H1 (cell line): Measurements from ENCODE around the gene ZNF609. TPM values are rescaled to one million over a fixed set of nuclear protein-coding genes. Genes with fewer than 3 reads are reported as not detected.
A peak's percentile ranks its signal among the peaks of the same experiment; 100 is the strongest.

Experiments
- CTCF ChIA-PET: fragments of 300-600 bp; sonication (Branson Sonifier 250); formaldehyde crosslinking; loops from one replicate; lab custom pipeline; 2021; ENCODE audit not compliant: partially characterized antibody; lab: Charles Lee
- POLR2A ChIA-PET: fragments of 300-600 bp; sonication (Branson Sonifier 250); formaldehyde crosslinking; loops from one replicate; lab custom pipeline; 2021; ENCODE audit warnings: inconsistent platforms; ENCODE audit not compliant: partially characterized antibody; lab: Charles Lee
- DNase-seq, 2 experiments: peaks; one replicate each; pipeline versions ENCODE4 v3.0.0 to v3.0.0-alpha.2; 2010 to 2022; ENCODE audit warnings: low spot score in 2 of 2, low read depth in 1 of 2, mixed read lengths in 1 of 2
- FAIRE-seq: peaks from 2 replicates; lab custom pipeline; 2011; peaks lifted over from hg19 to GRCh38; lab: Jason Lieb, UNC
- H2AFZ ChIP-seq: 2 replicates; pipeline ENCODE4 v1.8.1; 2012; ENCODE audit warnings: low read length, inconsistent platforms
- H2AK5ac ChIP-seq: 2 replicates; pipeline ENCODE4 v1.6.1; 2013; ENCODE audit warnings: low read depth, low read length
- H2BK120ac ChIP-seq: replicated peaks from 2 replicates; pipeline ENCODE3; 2013; ENCODE audit warnings: low read depth, low read length, inconsistent platforms
- H2BK12ac ChIP-seq: 2 replicates; pipeline ENCODE4 v1.6.1; 2013; ENCODE audit warnings: low read depth, low read length
- H2BK15ac ChIP-seq: 2 replicates; pipeline ENCODE4 v1.6.1; 2013; ENCODE audit warnings: low read length
- H2BK20ac ChIP-seq: 2 replicates; pipeline ENCODE4 v1.6.1; 2013; ENCODE audit warnings: low read length
- H2BK5ac ChIP-seq: 2 replicates; pipeline ENCODE4 v1.6.1; 2013; ENCODE audit warnings: low read depth, low read length
- H3K14ac ChIP-seq: 2 replicates; pipeline ENCODE4 v1.6.1; 2013; ENCODE audit warnings: inconsistent platforms; ENCODE audit not compliant: insufficient read length
- H3K18ac ChIP-seq: 2 replicates; pipeline ENCODE4 v1.6.1; 2013; ENCODE audit warnings: low read length; ENCODE audit errors: extremely low read depth
- H3K23ac ChIP-seq: 2 replicates; pipeline ENCODE4 v1.6.1; 2013; ENCODE audit warnings: inconsistent platforms; ENCODE audit not compliant: insufficient read length
- H3K23me2 ChIP-seq: 2 replicates; pipeline ENCODE4 v1.6.1; 2013; ENCODE audit warnings: low read depth, low read length
- H3K27ac ChIP-seq: 2 replicates; pipeline ENCODE4 v1.6.1; 2011; ENCODE audit warnings: low read depth, low read length, inconsistent platforms
- H3K27me3 ChIP-seq, 4 experiments: replicated peaks in 1 of 4; 1 replicate in 1 of 4; 2 replicates in 3 of 4; pipeline versions ENCODE4 v1.6.1 to v1.8.1; 2011 to 2013; ENCODE audit warnings: low read length in 3 of 4, mild to moderate bottlenecking in 3 of 4, inconsistent platforms in 2 of 4, mixed read lengths in 2 of 4, moderate library complexity in 1 of 4; ENCODE audit not compliant: control insufficient read depth in 3 of 4, insufficient read depth in 3 of 4; ENCODE audit errors: extremely low read depth in 1 of 4
- H3K36me3 ChIP-seq, 4 experiments: 2 replicates each; pipeline versions ENCODE4 v1.6.1 to v1.8.1; 2011 to 2013; ENCODE audit warnings: mild to moderate bottlenecking in 4 of 4, low read length in 3 of 4, moderate library complexity in 2 of 4, control low read depth in 1 of 4, inconsistent platforms in 1 of 4; ENCODE audit not compliant: insufficient read depth in 4 of 4, control insufficient read depth in 2 of 4
- H3K4ac ChIP-seq: replicated peaks from 2 replicates; pipeline ENCODE3; 2013; ENCODE audit warnings: low read length, low read depth, mixed read lengths, inconsistent platforms; ENCODE audit not compliant: insufficient read length
- H3K4me1 ChIP-seq, 4 experiments: replicated peaks in 1 of 4; 1 replicate in 1 of 4; 2 replicates in 3 of 4; pipeline versions ENCODE4 v1.6.1 to v1.8.1; 2011 to 2013; ENCODE audit warnings: low read length in 3 of 4, inconsistent platforms in 2 of 4, mixed read lengths in 1 of 4; ENCODE audit not compliant: insufficient read depth in 4 of 4, control insufficient read depth in 3 of 4
- H3K4me2 ChIP-seq, 2 experiments: 2 replicates each; pipeline versions ENCODE4 v1.6.1 to v1.8.1; 2011 to 2013; ENCODE audit warnings: low read depth in 2 of 2, low read length in 2 of 2, control low read depth in 1 of 2, inconsistent platforms in 1 of 2, mild to moderate bottlenecking in 1 of 2; ENCODE audit not compliant: insufficient read depth in 1 of 2
- H3K4me3 ChIP-seq, 4 experiments: fragments of 200-600, 300-600 bp in 1 of 4; sonication (generic), shearing (Covaris generic), sonication (Bioruptor Twin) in 1 of 4; 2 replicates each; pipeline versions ENCODE4 v1.5.1 to v1.8.1; 2011 to 2016; ENCODE audit warnings: low read length in 4 of 4, low read depth in 3 of 4, control low read depth in 2 of 4, inconsistent platforms in 2 of 4, mild to moderate bottlenecking in 2 of 4, mixed read lengths in 1 of 4, moderate library complexity in 1 of 4; ENCODE audit not compliant: insufficient read depth in 2 of 4; ENCODE audit errors: extremely low read depth in 1 of 4
- H3K56ac ChIP-seq: replicated peaks from 2 replicates; pipeline ENCODE3; 2013; ENCODE audit warnings: low read depth, mild to moderate bottlenecking, mixed read lengths, low read length, inconsistent platforms; ENCODE audit not compliant: insufficient read length
- H3K79me1 ChIP-seq: 2 replicates; pipeline ENCODE4 v1.6.1; 2013; ENCODE audit warnings: low read depth, low read length, control low read depth
- H3K79me2 ChIP-seq, 2 experiments: 2 replicates each; pipeline versions ENCODE4 v1.6.1 to v1.8.1; 2012 to 2013; ENCODE audit warnings: low read length in 2 of 2, mild to moderate bottlenecking in 2 of 2, inconsistent platforms in 1 of 2; ENCODE audit not compliant: insufficient read depth in 2 of 2, control insufficient read depth in 1 of 2
- H3K9ac ChIP-seq, 4 experiments: replicated peaks in 1 of 4; 1 replicate in 1 of 4; 2 replicates in 3 of 4; pipeline versions ENCODE4 v1.6.1 to v1.8.1; 2011 to 2013; ENCODE audit warnings: low read depth in 3 of 4, low read length in 3 of 4, control low read depth in 2 of 4, mild to moderate bottlenecking in 2 of 4, moderate library complexity in 2 of 4, inconsistent platforms in 1 of 4; ENCODE audit errors: extremely low read depth in 1 of 4
- H3K9me3 ChIP-seq, 2 experiments: 2 replicates each; pipeline versions ENCODE4 v1.6.1 to v1.8.1; 2012 to 2013; ENCODE audit warnings: mild to moderate bottlenecking in 2 of 2, moderate library complexity in 2 of 2, control low read depth in 1 of 2, inconsistent platforms in 1 of 2, low read depth in 1 of 2, low read length in 1 of 2, mixed read lengths in 1 of 2; ENCODE audit not compliant: insufficient read depth in 2 of 2
- H4K20me1 ChIP-seq, 2 experiments: replicated peaks in 1 of 2; 2 replicates each; pipeline versions ENCODE3 to v1.8.1; 2011 to 2013; ENCODE audit warnings: inconsistent platforms in 2 of 2, low read length in 2 of 2, mild to moderate bottlenecking in 1 of 2; ENCODE audit not compliant: insufficient read depth in 2 of 2, control insufficient read depth in 1 of 2
- H4K5ac ChIP-seq: 2 replicates; pipeline ENCODE4 v1.6.1; 2013; ENCODE audit warnings: low read length, low read depth, mixed read lengths, inconsistent platforms; ENCODE audit not compliant: insufficient read length
- H4K8ac ChIP-seq: 2 replicates; pipeline ENCODE4 v1.8.0; 2013; ENCODE audit warnings: mild to moderate bottlenecking, moderate library complexity, low read length, inconsistent platforms; ENCODE audit not compliant: insufficient read depth; ENCODE audit errors: extremely low read depth
- H4K91ac ChIP-seq: replicated peaks from 2 replicates; pipeline ENCODE3; 2013; ENCODE audit warnings: low read length, mixed read lengths, inconsistent platforms; ENCODE audit not compliant: insufficient read length
- HDAC2 ChIP-seq, 2 experiments: fragments of 300-600 bp in 1 of 2; sonication (generic) in 1 of 2; IDR thresholded peaks; 2 replicates each; pipeline ENCODE4 v1.6.1; 2011 to 2012; ENCODE audit warnings: low read depth in 2 of 2, low read length in 2 of 2, mild to moderate bottlenecking in 2 of 2, moderate library complexity in 2 of 2, borderline replicate concordance in 1 of 2, inconsistent platforms in 1 of 2
- POLR2A ChIP-seq, 2 experiments: IDR thresholded peaks; 1 replicate in 1 of 2; 2 replicates in 1 of 2; pipeline ENCODE4 v1.6.1; 2011; ENCODE audit warnings: low read depth in 2 of 2, low read length in 2 of 2, mild to moderate bottlenecking in 2 of 2; ENCODE audit errors: control extremely low read depth in 1 of 2
- WGBS, 2 experiments: shearing (Covaris generic) in 1 of 2; methylation state at CpG; one replicate each; pipeline versions ENCODE4 v1.1.6 to v1.1.7; 2013 to 2015; ENCODE audit warnings: low lambda C conversion rate in 2 of 2, mixed read lengths in 2 of 2, inconsistent platforms in 1 of 2, low coverage in 1 of 2, missing lambda C conversion rate in 1 of 2; ENCODE audit not compliant: insufficient replicate concordance in 2 of 2, insufficient coverage in 1 of 2, insufficient read length in 1 of 2; ENCODE audit errors: extremely low coverage in 1 of 2, missing lambda C conversion rate in 1 of 2; 5-methylcytosine and 5-hydroxymethylcytosine counted together
- polyA plus RNA-seq, 7 experiments: library from polyadenylated mRNA; depleted of rRNA in 3 of 7; stranded (reverse) in 5 of 7; unstranded in 2 of 7; fragments of >200 nt in 5 of 7; fragments of 200-250 nt in 2 of 7; gene quantifications; 1 replicate in 5 of 7; 2 replicates in 1 of 7; 4 replicates in 1 of 7; pipeline versions ENCODE4 v1.2.1 to v1.2.3, GENCODE V29; 2011 to 2013; ENCODE audit warnings: missing spikeins in 2 of 7, mixed read lengths in 2 of 7
- total RNA-seq: library from RNA; stranded (reverse); fragmentation: NEBNext Ultra II Directional; extraction: Animal tissue kit (Norgen Biotek cat#: 25700); gene quantifications from 2 replicates; pipeline ENCODE4 v1.2.1, GENCODE V29; 2021

ZNF609 gene
- total and polyA plus RNA-seq, 2 of the 8 experiments (the other 6 are each of a cell fraction or from before 2014, with no cell fraction given) = 15.5 to 47.8 TPM

DNA sequence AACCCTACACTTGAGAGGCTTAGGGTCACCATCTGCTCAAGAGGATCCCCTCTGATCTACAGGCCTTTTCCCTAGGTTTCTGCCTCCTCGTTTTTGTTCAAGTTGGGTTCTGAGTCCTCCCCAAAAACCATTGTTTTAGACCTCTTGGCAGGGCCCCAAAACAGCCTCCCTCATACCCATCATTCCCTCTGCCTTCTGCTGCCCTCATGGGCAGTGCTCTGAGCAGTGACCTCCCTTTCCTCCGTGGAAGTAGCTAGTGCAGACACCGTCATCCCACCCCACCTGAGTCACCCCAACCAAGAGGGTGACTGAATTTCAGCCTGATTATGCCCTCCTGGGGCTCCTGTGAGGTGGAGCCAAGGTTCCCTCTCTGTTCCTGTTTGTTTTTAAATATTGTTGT, 223.0 kb downstream of the ZNF609 start:
- H3K4me3 ChIP-seq = no peak overlapping the region
- H4K91ac ChIP-seq = no peak overlapping the region
- no peak overlapping the region for H2BK12ac ChIP-seq
- H2BK15ac ChIP-seq = no peak overlapping the region
- H4K20me1 ChIP-seq = peaks cover 7 to 9% of the 10 kb centered on the region in 2 experiments
- no peak overlapping the region for H3K4me2 ChIP-seq
- WGBS, 2 experiments = 88% methylated on average over 3 of the region's 3 CpGs; no CpG with 5 or more reads in 1 of the 2 experiments
- no peaks in the 10 kb centered on the region for H3K23me2 ChIP-seq
- DNase-seq (no peak), FAIRE-seq (no peak)
- no peak overlapping the region for H3K23ac ChIP-seq
- H2BK5ac ChIP-seq = no peak overlapping the region
- no peak overlapping the region for H2BK120ac ChIP-seq
- no peak overlapping the region for H3K9ac ChIP-seq
- H3K27ac ChIP-seq = no peak overlapping the region
- H3K4me1 ChIP-seq = peaks cover 0 to 21% (median 4%) of the 10 kb centered on the region in 4 experiments; a peak in 5 of 7 replicates
- no peaks in the 10 kb centered on the region for H3K27me3 ChIP-seq
- H3K9me3 ChIP-seq = no peaks in the 10 kb centered on the region; a peak in 1 of 4 replicates
- no peak overlapping the region for H3K56ac ChIP-seq
- H2AK5ac ChIP-seq = no peak overlapping the region
- no peak overlapping the region for H4K8ac ChIP-seq
- no peak overlapping the region for H3K18ac ChIP-seq
- H2BK20ac ChIP-seq = no peak overlapping the region
- no peaks in the 10 kb centered on the region for H3K79me2 ChIP-seq
- TF ChIP-seq HDAC2 (IDR thresholded peaks at IDR 0.05; ENCODE audit: borderline replicate concordance in 1 of 2, low read depth in 2 of 2, low read length in 2 of 2) (no peak), POLR2A (IDR thresholded peaks at IDR 0.05; ENCODE audit: control extremely low read depth in 1 of 2, low read depth in 2 of 2, low read length in 2 of 2) (peak in 1 of 2 experiments; percentile 27; a peak in 1 of 3 replicates)
- POLR2A ChIA-PET = interaction anchor here (0.9 to 39.0 kb wide), 4 partner anchors 10 to 130 kb away, joined by 3 to 1192 read pairs (median 6); no protein-coding TSS in a partner anchor
- H3K14ac ChIP-seq = no peak overlapping the region
- CTCF ChIA-PET = interaction anchor here (0.6 to 11.3 kb wide), 8 partner anchors 7 to 257 kb away, joined by 3 to 262 read pairs (median 25); no protein-coding TSS in a partner anchor
- H3K79me1 ChIP-seq = no peaks in the 10 kb centered on the region
- no peak overlapping the region for H4K5ac ChIP-seq
- peaks cover 15 to 70% (median 43%) of the 10 kb centered on the region in 4 experiments for H3K36me3 ChIP-seq
- no peak overlapping the region for H2AFZ ChIP-seq
- no peak overlapping the region for H3K4ac ChIP-seq
